MM.1S (cell line): ENCODE measurements around the gene SYCN.

Experiments
- EZH2 ChIP-seq: fragments of 300-600 bp; sonication (generic); optimal IDR thresholded peaks from 2 replicates; pipeline ENCODE3; 2017; ENCODE audit warnings: low read depth, mild to moderate bottlenecking, antibody characterized with exemption, low read length, mixed read lengths
- EZH2phosphoT487 ChIP-seq: fragments of 300-600 bp; sonication (generic); IDR thresholded peaks from 2 replicates; pipeline ENCODE4 v1.6.1; 2018; ENCODE audit warnings: antibody characterized with exemption, low read length
- TF ChIP-seq, protein P1 (sequence below): fragments of 300-600 bp; sonication (generic); IDR thresholded peaks from 2 replicates; pipeline ENCODE4 v1.5.1; 2016; ENCODE audit warnings: antibody characterized with exemption, low read length, mixed read lengths

DNA sequence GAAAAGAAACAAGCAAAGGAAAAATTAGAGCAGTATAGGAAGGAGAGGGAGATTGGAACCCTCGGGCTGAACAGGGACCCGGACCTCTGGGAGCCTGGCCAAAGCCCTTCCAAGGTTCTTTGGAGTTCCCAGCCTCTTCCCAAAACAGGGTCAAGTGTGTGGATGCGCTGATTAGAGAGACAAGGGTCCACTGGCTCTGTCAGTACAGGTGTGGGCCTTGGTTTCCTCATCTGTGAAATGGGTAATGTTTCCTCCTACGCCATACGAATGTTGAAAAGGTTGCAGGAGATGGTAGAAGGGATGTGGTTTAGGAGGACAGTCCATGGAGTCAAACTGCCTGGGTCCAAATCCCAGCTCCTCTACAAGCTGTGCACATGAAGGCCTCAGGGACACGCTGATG, 2.1 kb upstream of the SYCN start:
- TF ChIP-seq, protein P1, sequence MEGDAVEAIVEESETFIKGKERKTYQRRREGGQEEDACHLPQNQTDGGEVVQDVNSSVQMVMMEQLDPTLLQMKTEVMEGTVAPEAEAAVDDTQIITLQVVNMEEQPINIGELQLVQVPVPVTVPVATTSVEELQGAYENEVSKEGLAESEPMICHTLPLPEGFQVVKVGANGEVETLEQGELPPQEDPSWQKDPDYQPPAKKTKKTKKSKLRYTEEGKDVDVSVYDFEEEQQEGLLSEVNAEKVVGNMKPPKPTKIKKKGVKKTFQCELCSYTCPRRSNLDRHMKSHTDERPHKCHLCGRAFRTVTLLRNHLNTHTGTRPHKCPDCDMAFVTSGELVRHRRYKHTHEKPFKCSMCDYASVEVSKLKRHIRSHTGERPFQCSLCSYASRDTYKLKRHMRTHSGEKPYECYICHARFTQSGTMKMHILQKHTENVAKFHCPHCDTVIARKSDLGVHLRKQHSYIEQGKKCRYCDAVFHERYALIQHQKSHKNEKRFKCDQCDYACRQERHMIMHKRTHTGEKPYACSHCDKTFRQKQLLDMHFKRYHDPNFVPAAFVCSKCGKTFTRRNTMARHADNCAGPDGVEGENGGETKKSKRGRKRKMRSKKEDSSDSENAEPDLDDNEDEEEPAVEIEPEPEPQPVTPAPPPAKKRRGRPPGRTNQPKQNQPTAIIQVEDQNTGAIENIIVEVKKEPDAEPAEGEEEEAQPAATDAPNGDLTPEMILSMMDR, result no peak
- no peak for TF ChIP-seq EZH2
- no peak for TF ChIP-seq EZH2phosphoT487
